ENCODE measurements around the gene CEP97.

The CEP97 gene

DNA sequence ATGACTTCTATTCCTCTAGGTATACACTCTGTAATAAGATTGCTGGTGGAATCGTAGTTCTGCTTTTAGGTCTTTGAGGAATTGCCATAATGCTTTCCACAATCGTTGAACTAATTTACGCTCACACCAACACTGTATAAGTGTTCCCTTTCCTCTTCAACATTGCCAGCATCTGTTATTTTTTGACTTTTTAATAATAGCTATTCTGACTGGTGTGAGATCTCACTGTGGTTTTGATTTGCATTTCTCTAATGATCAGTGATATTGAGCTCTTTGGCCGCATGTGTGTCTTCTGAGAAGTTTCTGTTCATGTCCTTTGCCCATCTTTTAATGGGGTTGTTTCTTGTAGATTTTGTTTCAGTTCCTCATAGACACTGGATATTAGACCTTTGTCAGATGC is 67.4 kb downstream of the CEP97 start:
- no peak for ATAC-seq

DNA sequence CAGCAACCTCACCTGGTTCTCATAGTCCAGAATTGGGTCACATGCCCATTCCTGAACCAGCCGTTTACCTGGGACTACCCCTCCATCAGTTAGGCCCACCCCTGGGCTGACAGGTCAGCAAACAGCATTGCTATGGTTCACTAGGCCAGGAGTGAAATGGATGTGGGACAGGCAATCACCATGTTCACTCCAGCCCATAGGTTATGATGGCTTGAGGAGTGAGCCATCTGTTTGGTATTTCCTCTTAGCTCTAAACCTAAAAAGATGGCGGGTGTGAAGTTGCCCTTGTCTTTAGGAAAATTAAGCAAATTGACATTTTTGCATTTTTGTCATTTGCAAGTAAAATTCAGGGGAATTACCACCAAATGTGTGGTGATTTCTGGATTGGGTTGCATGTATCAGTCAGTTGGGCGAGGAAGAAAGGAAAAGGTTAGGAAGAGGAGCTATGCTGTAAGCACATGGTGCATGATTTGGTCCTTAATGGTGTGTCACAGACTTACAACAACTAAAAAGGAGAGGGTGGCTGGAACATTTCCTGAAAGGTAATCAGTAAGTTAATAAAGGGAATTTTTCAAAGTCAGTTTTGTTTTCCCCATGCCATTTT is 71.8 kb downstream of the CEP97 start:
- TF ChIP-seq ZFP3 (CRISPR knock-in tag; IDR thresholded peaks at IDR 0.05) (no peak), ESRRG (CRISPR knock-in tag; IDR thresholded peaks at IDR 0.05) (no peak), RARB (CRISPR knock-in tag; IDR thresholded peaks at IDR 0.05) (no peak), ARNTL (CRISPR knock-in tag; IDR thresholded peaks at IDR 0.05; ENCODE audit: borderline replicate concordance, low read depth) (no peak), ZC3H10 (CRISPR knock-in tag; IDR thresholded peaks at IDR 0.05) (no peak), TCF4 (CRISPR knock-in tag; IDR thresholded peaks at IDR 0.05; ENCODE audit: borderline replicate concordance) (no peak), ISL1 (CRISPR knock-in tag; IDR thresholded peaks at IDR 0.05) (no peak), GLIS3 (CRISPR knock-in tag; IDR thresholded peaks at IDR 0.05) (no peak), ZNF565 (CRISPR knock-in tag; conservative IDR thresholded peaks at IDR 0.05; ENCODE audit: low read depth) (no peak), TOX (CRISPR knock-in tag; IDR thresholded peaks at IDR 0.05; ENCODE audit: borderline replicate concordance) (no peak), PPARA (CRISPR knock-in tag; IDR thresholded peaks at IDR 0.05; ENCODE audit: borderline replicate concordance) (no peak)
- TF ChIP-seq, protein P1, sequence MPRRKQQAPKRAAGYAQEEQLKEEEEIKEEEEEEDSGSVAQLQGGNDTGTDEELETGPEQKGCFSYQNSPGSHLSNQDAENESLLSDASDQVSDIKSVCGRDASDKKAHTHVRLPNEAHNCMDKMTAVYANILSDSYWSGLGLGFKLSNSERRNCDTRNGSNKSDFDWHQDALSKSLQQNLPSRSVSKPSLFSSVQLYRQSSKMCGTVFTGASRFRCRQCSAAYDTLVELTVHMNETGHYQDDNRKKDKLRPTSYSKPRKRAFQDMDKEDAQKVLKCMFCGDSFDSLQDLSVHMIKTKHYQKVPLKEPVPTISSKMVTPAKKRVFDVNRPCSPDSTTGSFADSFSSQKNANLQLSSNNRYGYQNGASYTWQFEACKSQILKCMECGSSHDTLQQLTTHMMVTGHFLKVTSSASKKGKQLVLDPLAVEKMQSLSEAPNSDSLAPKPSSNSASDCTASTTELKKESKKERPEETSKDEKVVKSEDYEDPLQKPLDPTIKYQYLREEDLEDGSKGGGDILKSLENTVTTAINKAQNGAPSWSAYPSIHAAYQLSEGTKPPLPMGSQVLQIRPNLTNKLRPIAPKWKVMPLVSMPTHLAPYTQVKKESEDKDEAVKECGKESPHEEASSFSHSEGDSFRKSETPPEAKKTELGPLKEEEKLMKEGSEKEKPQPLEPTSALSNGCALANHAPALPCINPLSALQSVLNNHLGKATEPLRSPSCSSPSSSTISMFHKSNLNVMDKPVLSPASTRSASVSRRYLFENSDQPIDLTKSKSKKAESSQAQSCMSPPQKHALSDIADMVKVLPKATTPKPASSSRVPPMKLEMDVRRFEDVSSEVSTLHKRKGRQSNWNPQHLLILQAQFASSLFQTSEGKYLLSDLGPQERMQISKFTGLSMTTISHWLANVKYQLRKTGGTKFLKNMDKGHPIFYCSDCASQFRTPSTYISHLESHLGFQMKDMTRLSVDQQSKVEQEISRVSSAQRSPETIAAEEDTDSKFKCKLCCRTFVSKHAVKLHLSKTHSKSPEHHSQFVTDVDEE (CRISPR knock-in tag; IDR thresholded peaks at IDR 0.05): no peak
- TF ChIP-seq, protein P2, sequence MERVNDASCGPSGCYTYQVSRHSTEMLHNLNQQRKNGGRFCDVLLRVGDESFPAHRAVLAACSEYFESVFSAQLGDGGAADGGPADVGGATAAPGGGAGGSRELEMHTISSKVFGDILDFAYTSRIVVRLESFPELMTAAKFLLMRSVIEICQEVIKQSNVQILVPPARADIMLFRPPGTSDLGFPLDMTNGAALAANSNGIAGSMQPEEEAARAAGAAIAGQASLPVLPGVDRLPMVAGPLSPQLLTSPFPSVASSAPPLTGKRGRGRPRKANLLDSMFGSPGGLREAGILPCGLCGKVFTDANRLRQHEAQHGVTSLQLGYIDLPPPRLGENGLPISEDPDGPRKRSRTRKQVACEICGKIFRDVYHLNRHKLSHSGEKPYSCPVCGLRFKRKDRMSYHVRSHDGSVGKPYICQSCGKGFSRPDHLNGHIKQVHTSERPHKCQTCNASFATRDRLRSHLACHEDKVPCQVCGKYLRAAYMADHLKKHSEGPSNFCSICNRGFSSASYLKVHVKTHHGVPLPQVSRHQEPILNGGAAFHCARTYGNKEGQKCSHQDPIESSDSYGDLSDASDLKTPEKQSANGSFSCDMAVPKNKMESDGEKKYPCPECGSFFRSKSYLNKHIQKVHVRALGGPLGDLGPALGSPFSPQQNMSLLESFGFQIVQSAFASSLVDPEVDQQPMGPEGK (CRISPR knock-in tag; IDR thresholded peaks at IDR 0.05; ENCODE audit: borderline replicate concordance): no peak
- TF ChIP-seq, protein P3, sequence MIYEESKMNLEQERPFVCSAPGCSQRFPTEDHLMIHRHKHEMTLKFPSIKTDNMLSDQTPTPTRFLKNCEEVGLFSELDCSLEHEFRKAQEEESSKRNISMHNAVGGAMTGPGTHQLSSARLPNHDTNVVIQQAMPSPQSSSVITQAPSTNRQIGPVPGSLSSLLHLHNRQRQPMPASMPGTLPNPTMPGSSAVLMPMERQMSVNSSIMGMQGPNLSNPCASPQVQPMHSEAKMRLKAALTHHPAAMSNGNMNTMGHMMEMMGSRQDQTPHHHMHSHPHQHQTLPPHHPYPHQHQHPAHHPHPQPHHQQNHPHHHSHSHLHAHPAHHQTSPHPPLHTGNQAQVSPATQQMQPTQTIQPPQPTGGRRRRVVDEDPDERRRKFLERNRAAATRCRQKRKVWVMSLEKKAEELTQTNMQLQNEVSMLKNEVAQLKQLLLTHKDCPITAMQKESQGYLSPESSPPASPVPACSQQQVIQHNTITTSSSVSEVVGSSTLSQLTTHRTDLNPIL (CRISPR knock-in tag; IDR thresholded peaks at IDR 0.05; ENCODE audit: low read depth): no peak
- ATAC-seq: no peak

More for the DNA sequence above, 67.4 kb downstream of the CEP97 start:
- TF ChIP-seq TOX (CRISPR knock-in tag; IDR thresholded peaks at IDR 0.05; ENCODE audit: borderline replicate concordance) (no peak), RARB (CRISPR knock-in tag; IDR thresholded peaks at IDR 0.05) (no peak), SNAI2 (CRISPR knock-in tag; IDR thresholded peaks at IDR 0.05) (no peak), TCF4 (CRISPR knock-in tag; IDR thresholded peaks at IDR 0.05; ENCODE audit: borderline replicate concordance) (no peak), OSR1 (CRISPR knock-in tag; IDR thresholded peaks at IDR 0.05) (no peak), ISL1 (CRISPR knock-in tag; IDR thresholded peaks at IDR 0.05) (no peak), ARNTL (CRISPR knock-in tag; IDR thresholded peaks at IDR 0.05; ENCODE audit: borderline replicate concordance, low read depth) (no peak), ZFP30 (CRISPR knock-in tag; IDR thresholded peaks at IDR 0.05) (no peak), ZNF565 (CRISPR knock-in tag; conservative IDR thresholded peaks at IDR 0.05; ENCODE audit: low read depth) (no peak)
- TF ChIP-seq, protein P3 (CRISPR knock-in tag; IDR thresholded peaks at IDR 0.05; ENCODE audit: low read depth): no peak

DNA sequence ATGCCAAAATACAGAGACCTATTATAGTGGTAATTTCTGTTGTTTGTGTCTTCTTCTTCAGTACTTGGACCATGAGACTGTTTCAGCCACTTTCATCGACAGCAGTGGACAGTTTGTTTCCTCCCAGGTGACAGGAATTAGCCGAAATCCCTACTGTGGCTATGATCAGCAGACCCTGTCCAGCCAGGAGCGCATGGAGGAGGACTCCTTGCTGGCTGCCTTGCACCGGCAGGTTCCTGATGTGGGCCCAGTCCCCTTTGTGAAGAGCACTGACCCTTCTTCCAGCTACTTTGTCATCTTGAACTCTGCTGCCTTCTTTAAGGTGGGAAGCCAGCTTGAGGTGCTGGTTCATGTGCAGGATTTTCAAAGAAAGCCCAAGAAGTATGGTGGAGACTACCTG is 76.8 kb downstream of the CEP97 start:
- TF ChIP-seq ZNF565 (CRISPR knock-in tag; conservative IDR thresholded peaks at IDR 0.05; ENCODE audit: low read depth) (no peak), ZFP30 (CRISPR knock-in tag; IDR thresholded peaks at IDR 0.05) (no peak), TCF4 (CRISPR knock-in tag; IDR thresholded peaks at IDR 0.05; ENCODE audit: borderline replicate concordance) (no peak), ISL1 (CRISPR knock-in tag; IDR thresholded peaks at IDR 0.05) (no peak), GLIS3 (CRISPR knock-in tag; IDR thresholded peaks at IDR 0.05) (no peak), ZFP3 (CRISPR knock-in tag; IDR thresholded peaks at IDR 0.05) (no peak)
- TF ChIP-seq, protein P1 (CRISPR knock-in tag; IDR thresholded peaks at IDR 0.05): no peak
- no peak for ATAC-seq
